HEK293 (cell line): ENCODE results near the gene CACNA1D.

Experiments used
- CTCF ChIA-PET: fragments of 350-600 bp; formaldehyde crosslinking; extraction: SDS; loops from one replicate; lab custom pipeline; 2021; ENCODE audit warnings: antibody characterized with exemption; lab: Yijun Ruan, JAX
- POLR2A ChIA-PET: fragments of 300-600 bp; formaldehyde crosslinking; extraction: SDS; loops from one replicate; lab custom pipeline; 2020; ENCODE audit warnings: antibody characterized with exemption, inconsistent platforms; lab: Yijun Ruan, JAX
- H3K27ac ChIP-seq: fragments of 200-500 bp; sonication (Bioruptor generic); 2 replicates; pipeline ENCODE4 v1.5.1; 2014; ENCODE audit warnings: low read depth, low read length, control low read depth, inconsistent platforms; ENCODE audit errors: extremely low read depth
- H3K36me3 ChIP-seq, 2 experiments: fragments of 200-500 bp in 1 of 2; sonication (Bioruptor generic) in 1 of 2; 1 replicate in 1 of 2; 2 replicates in 1 of 2; pipeline ENCODE4 v1.5.1; 2014 to 2017; ENCODE audit warnings: inconsistent platforms in 2 of 2, low read length in 2 of 2; ENCODE audit not compliant: control insufficient read depth in 2 of 2, insufficient read depth in 1 of 2
- H3K4me1 ChIP-seq: fragments of 200-500 bp; sonication (Bioruptor generic); 2 replicates; pipeline ENCODE4 v1.5.1; 2014; ENCODE audit warnings: mild to moderate bottlenecking, low read length, inconsistent platforms; ENCODE audit not compliant: control insufficient read depth, insufficient read depth
- H3K4me3 ChIP-seq: 2 replicates; pipeline ENCODE4 v1.5.1; 2011; ENCODE audit warnings: low read depth, mild to moderate bottlenecking, control low read depth, low read length, moderate library complexity
- H3K9me3 ChIP-seq: fragments of 200-500 bp; sonication (Bioruptor generic); 2 replicates; pipeline ENCODE4 v1.5.1; 2014; ENCODE audit warnings: low read depth, low read length, inconsistent platforms; ENCODE audit not compliant: control insufficient read depth, insufficient read depth
- ATF2 ChIP-seq: fragments of 450-650 bp; formaldehyde crosslinking; IDR thresholded peaks from 2 replicates; pipeline ENCODE4 v1.5.1; 2016; ENCODE audit warnings: missing biosample characterization, missing genetic modification characterization, low read depth
- BCL11B ChIP-seq: fragments of 450-650 bp; formaldehyde crosslinking; IDR thresholded peaks from 2 replicates; pipeline ENCODE4 v1.5.1; 2016; ENCODE audit warnings: low read depth, missing biosample characterization, missing genetic modification characterization
- EGR2 ChIP-seq: fragments of 450-650 bp; formaldehyde crosslinking; IDR thresholded peaks from 2 replicates; pipeline ENCODE4 v1.5.1; 2016; ENCODE audit warnings: low read depth, missing biosample characterization, missing genetic modification characterization
- GLIS1 ChIP-seq: fragments of 450-650 bp; formaldehyde crosslinking; IDR thresholded peaks from 2 replicates; pipeline ENCODE4 v1.5.1; 2016; ENCODE audit warnings: missing biosample characterization, missing genetic modification characterization
- INSM2 ChIP-seq: fragments of 450-650 bp; formaldehyde crosslinking; IDR thresholded peaks from 2 replicates; pipeline ENCODE4 v1.5.1; 2016; ENCODE audit warnings: missing biosample characterization, missing genetic modification characterization
- KLF7 ChIP-seq: fragments of 450-650 bp; formaldehyde crosslinking; IDR thresholded peaks from 2 replicates; pipeline ENCODE4 v1.5.1; 2016; ENCODE audit warnings: missing biosample characterization, missing genetic modification characterization, borderline replicate concordance
- OVOL3 ChIP-seq: fragments of 450-650 bp; formaldehyde crosslinking; IDR thresholded peaks from 2 replicates; pipeline ENCODE4 v1.5.1; 2016; ENCODE audit warnings: missing biosample characterization, missing genetic modification characterization
- SALL2 ChIP-seq: fragments of 450-650 bp; formaldehyde crosslinking; IDR thresholded peaks from 2 replicates; pipeline ENCODE4 v1.5.0; 2017; ENCODE audit warnings: missing biosample characterization, mild to moderate bottlenecking, missing genetic modification characterization, borderline replicate concordance
- SETDB1 ChIP-seq: IDR thresholded peaks from one replicate; pipeline ENCODE4 v1.6.1; 2017; ENCODE audit warnings: mild to moderate bottlenecking, low read length, moderate library complexity, mixed read lengths; ENCODE audit not compliant: insufficient read length
- SP2 ChIP-seq: fragments of 450-650 bp; formaldehyde crosslinking; IDR thresholded peaks from 2 replicates; pipeline ENCODE4 v1.5.1; 2016; ENCODE audit warnings: missing biosample characterization, missing genetic modification characterization
- TCF7L2 ChIP-seq: IDR thresholded peaks from 2 replicates; pipeline ENCODE4 v1.6.1; 2011; ENCODE audit warnings: low read depth, mild to moderate bottlenecking, inconsistent platforms, low read length, moderate library complexity, borderline replicate concordance
- YY1 ChIP-seq: fragments of 450-650 bp; formaldehyde crosslinking; IDR thresholded peaks from 2 replicates; pipeline ENCODE4 v1.5.1; 2018; ENCODE audit warnings: missing biosample characterization, missing genetic modification characterization
- ZBTB6 ChIP-seq: fragments of 450-650 bp; formaldehyde crosslinking; IDR thresholded peaks from 2 replicates; pipeline ENCODE4 v1.5.1; 2017; ENCODE audit warnings: missing biosample characterization, missing genetic modification characterization
- ZNF184 ChIP-seq: fragments of 450-650 bp; IDR thresholded peaks from 2 replicates; pipeline ENCODE4 v1.5.1; 2018; ENCODE audit warnings: missing biosample characterization, mild to moderate bottlenecking, missing genetic modification characterization
- ZNF223 ChIP-seq: fragments of 450-650 bp; formaldehyde crosslinking; IDR thresholded peaks from 2 replicates; pipeline ENCODE4 v1.5.1; 2016; ENCODE audit warnings: missing biosample characterization, missing genetic modification characterization
- ZNF544 ChIP-seq: fragments of 450-650 bp; formaldehyde crosslinking; IDR thresholded peaks from 2 replicates; pipeline ENCODE4 v1.5.0; 2017; ENCODE audit warnings: missing biosample characterization, missing genetic modification characterization
- ZNF558 ChIP-seq: fragments of 450-650 bp; formaldehyde crosslinking; IDR thresholded peaks from 2 replicates; pipeline ENCODE4 v1.5.1; 2016; ENCODE audit warnings: missing biosample characterization, missing genetic modification characterization
- ZNF585B ChIP-seq: fragments of 450-650 bp; formaldehyde crosslinking; IDR thresholded peaks from 2 replicates; pipeline ENCODE4 v1.5.1; 2016; ENCODE audit warnings: missing biosample characterization, missing genetic modification characterization
- ZNF776 ChIP-seq: fragments of 450-650 bp; formaldehyde crosslinking; IDR thresholded peaks from 2 replicates; pipeline ENCODE4 v1.5.0; 2017; ENCODE audit warnings: missing biosample characterization, missing genetic modification characterization, borderline replicate concordance
- ZNF791 ChIP-seq: fragments of 450-650 bp; formaldehyde crosslinking; IDR thresholded peaks from 2 replicates; pipeline ENCODE4 v1.5.1; 2016; ENCODE audit warnings: missing biosample characterization, missing genetic modification characterization
- TF ChIP-seq, protein P1 (sequence below): fragments of 450-650 bp; formaldehyde crosslinking; IDR thresholded peaks from 2 replicates; pipeline ENCODE4 v1.5.1; 2016; ENCODE audit warnings: missing biosample characterization, missing genetic modification characterization
- TF ChIP-seq, protein P2 (sequence below): fragments of 450-650 bp; formaldehyde crosslinking; IDR thresholded peaks from 2 replicates; pipeline ENCODE4 v1.5.1; 2016; ENCODE audit warnings: missing biosample characterization, missing genetic modification characterization
- TF ChIP-seq, protein P3 (sequence below): fragments of 450-650 bp; formaldehyde crosslinking; IDR thresholded peaks from 2 replicates; pipeline ENCODE4 v1.5.1; 2016; ENCODE audit warnings: missing biosample characterization, missing genetic modification characterization

CACNA1D gene

GRCh38 chr3:53777468-53777867 lies 283.1 kb downstream of the CACNA1D start (continued):
- no peak for TF ChIP-seq ZNF776 (tag by site-specific recombination)
- no peak for TF ChIP-seq EGR2 (tag by site-specific recombination)
- no peak for TF ChIP-seq GLIS1 (tag by site-specific recombination)
- TF ChIP-seq ZNF544 (tag by site-specific recombination), result no peak
- TF ChIP-seq BCL11B (tag by site-specific recombination), result no peak

DNA sequence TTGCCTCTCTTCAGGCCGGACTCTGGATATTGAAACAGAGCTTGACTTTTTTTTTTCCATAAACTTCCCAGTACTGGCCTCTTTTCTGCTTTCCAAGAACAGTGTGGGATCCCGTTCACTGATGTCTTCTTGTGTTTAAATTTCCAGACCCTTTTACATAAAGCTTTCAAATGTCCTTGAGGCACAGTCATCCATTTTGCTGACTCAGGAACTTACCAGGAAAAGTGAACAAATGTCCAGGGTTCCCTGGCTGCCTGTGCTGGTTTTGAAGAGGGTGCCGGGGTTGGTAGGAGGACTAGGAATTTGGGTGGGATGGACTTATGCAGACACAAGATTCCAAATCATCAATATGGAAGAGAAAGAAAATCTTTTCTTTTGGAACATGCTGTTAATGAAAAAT lies 283.7 kb downstream of the CACNA1D start:
- no peak overlapping the region for H3K4me3 ChIP-seq
- TF ChIP-seq, protein P1, sequence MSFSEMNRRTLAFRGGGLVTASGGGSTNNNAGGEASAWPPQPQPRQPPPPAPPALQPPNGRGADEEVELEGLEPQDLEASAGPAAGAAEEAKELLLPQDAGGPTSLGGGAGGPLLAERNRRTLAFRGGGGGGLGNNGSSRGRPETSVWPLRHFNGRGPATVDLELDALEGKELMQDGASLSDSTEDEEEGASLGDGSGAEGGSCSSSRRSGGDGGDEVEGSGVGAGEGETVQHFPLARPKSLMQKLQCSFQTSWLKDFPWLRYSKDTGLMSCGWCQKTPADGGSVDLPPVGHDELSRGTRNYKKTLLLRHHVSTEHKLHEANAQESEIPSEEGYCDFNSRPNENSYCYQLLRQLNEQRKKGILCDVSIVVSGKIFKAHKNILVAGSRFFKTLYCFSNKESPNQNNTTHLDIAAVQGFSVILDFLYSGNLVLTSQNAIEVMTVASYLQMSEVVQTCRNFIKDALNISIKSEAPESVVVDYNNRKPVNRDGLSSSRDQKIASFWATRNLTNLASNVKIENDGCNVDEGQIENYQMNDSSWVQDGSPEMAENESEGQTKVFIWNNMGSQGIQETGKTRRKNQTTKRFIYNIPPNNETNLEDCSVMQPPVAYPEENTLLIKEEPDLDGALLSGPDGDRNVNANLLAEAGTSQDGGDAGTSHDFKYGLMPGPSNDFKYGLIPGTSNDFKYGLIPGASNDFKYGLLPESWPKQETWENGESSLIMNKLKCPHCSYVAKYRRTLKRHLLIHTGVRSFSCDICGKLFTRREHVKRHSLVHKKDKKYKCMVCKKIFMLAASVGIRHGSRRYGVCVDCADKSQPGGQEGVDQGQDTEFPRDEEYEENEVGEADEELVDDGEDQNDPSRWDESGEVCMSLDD (tag by site-specific recombination), result no peak
- TF ChIP-seq INSM2 (tag by site-specific recombination), result no peak
- TF ChIP-seq OVOL3 (tag by site-specific recombination), result no peak
- no peak for TF ChIP-seq SP2 (tag by site-specific recombination)
- TF ChIP-seq, all 188 proteins: peak for 0
- CTCF ChIA-PET, result no interaction called here
- Histone ChIP-seq H3K36me3 (no peaks in the 10 kb centered on the region), H3K27ac (no peak overlapping the region), H3K4me1 (no peaks in the 10 kb centered on the region), H3K9me3 (no peaks in the 10 kb centered on the region)
- POLR2A ChIA-PET, result no interaction called here

DNA sequence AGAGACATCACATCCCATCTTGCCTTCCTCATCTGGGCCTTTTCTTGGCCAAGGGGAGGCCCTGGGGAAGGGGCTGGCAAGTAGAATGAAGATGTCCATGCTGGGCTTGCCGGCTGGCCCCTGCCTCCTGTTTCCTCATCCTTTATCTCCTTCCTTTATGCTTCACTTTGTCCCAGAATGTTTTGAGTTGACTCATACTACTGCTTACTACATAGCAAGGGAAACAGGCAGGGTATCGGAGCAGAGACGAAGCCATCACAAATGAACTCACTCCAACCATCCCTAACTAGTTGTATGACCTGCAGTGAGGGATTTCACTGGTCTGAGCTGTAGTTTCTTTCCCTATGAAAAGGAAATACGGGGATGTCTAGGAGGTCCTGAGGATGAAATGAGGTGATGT lies 285.8 kb downstream of the CACNA1D start:
- Histone ChIP-seq H3K27ac (no peak overlapping the region), H3K9me3 (no peaks in the 10 kb centered on the region), H3K4me1 (no peaks in the 10 kb centered on the region), H3K36me3 (no peaks in the 10 kb centered on the region), H3K4me3 (no peak overlapping the region)
- CTCF ChIA-PET, result no interaction called here
- POLR2A ChIA-PET, result interaction anchor here (0.6 kb wide), 1 partner anchor 33 kb away, joined by 5 read pairs; no protein-coding TSS in a partner anchor
- TF ChIP-seq SETDB1 (no peak), ZNF184 (tag by site-specific recombination) (no peak), ZNF791 (tag by site-specific recombination) (no peak), KLF7 (tag by site-specific recombination) (no peak), ATF2 (tag by site-specific recombination) (no peak), ZNF558 (tag by site-specific recombination) (no peak), ZNF585B (tag by site-specific recombination) (no peak), ZNF544 (tag by site-specific recombination) (no peak), TCF7L2 (no peak), YY1 (tag by site-specific recombination) (no peak), SALL2 (tag by site-specific recombination) (no peak), ZBTB6 (tag by site-specific recombination) (no peak), ZNF223 (tag by site-specific recombination) (no peak)
- TF ChIP-seq, protein P2, sequence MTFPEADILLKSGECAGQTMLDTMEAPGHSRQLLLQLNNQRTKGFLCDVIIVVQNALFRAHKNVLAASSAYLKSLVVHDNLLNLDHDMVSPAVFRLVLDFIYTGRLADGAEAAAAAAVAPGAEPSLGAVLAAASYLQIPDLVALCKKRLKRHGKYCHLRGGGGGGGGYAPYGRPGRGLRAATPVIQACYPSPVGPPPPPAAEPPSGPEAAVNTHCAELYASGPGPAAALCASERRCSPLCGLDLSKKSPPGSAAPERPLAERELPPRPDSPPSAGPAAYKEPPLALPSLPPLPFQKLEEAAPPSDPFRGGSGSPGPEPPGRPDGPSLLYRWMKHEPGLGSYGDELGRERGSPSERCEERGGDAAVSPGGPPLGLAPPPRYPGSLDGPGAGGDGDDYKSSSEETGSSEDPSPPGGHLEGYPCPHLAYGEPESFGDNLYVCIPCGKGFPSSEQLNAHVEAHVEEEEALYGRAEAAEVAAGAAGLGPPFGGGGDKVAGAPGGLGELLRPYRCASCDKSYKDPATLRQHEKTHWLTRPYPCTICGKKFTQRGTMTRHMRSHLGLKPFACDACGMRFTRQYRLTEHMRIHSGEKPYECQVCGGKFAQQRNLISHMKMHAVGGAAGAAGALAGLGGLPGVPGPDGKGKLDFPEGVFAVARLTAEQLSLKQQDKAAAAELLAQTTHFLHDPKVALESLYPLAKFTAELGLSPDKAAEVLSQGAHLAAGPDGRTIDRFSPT (tag by site-specific recombination), result no peak
- TF ChIP-seq, protein P3, sequence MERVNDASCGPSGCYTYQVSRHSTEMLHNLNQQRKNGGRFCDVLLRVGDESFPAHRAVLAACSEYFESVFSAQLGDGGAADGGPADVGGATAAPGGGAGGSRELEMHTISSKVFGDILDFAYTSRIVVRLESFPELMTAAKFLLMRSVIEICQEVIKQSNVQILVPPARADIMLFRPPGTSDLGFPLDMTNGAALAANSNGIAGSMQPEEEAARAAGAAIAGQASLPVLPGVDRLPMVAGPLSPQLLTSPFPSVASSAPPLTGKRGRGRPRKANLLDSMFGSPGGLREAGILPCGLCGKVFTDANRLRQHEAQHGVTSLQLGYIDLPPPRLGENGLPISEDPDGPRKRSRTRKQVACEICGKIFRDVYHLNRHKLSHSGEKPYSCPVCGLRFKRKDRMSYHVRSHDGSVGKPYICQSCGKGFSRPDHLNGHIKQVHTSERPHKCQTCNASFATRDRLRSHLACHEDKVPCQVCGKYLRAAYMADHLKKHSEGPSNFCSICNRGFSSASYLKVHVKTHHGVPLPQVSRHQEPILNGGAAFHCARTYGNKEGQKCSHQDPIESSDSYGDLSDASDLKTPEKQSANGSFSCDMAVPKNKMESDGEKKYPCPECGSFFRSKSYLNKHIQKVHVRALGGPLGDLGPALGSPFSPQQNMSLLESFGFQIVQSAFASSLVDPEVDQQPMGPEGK (tag by site-specific recombination), result no peak
